CD14-positive monocyte (primary cell): ENCODE data around the gene NGFR. TPM values are rescaled to one million over a fixed set of nuclear protein-coding genes. Genes with fewer than 3 reads are reported as not detected.
"Not testable (repeated sequence)": the region's sequence is repeated elsewhere in the genome, so short reads cannot be mapped to it uniquely, and the experiment has no call there.

Source experiments
- DNase-seq, 3 donors: peaks; one replicate each; pipeline ENCODE4 v3.0.0-alpha.2; 2011 to 2022
- H2AFZ ChIP-seq: 2 replicates; pipeline ENCODE4 v1.6.0; 2012; ENCODE audit warnings: mild to moderate bottlenecking, low read depth, low read length, inconsistent platforms; ENCODE audit not compliant: insufficient read depth, poor library complexity, severe bottlenecking
- H3K27ac ChIP-seq, 2 donors: 1 replicate in 1 of 2; 2 replicates in 1 of 2; pipeline ENCODE4 v1.5.1; 2012 to 2013; ENCODE audit warnings: low read length in 2 of 2, control low read depth in 1 of 2, inconsistent platforms in 1 of 2, low read depth in 1 of 2, mild to moderate bottlenecking in 1 of 2
- H3K27me3 ChIP-seq, 2 donors: one replicate each; pipeline versions ENCODE4 v1.6.0 to v1.6.1; 2011 to 2013; ENCODE audit warnings: low read length in 2 of 2; ENCODE audit not compliant: control insufficient read depth in 2 of 2, insufficient read depth in 2 of 2
- H3K36me3 ChIP-seq, 2 donors: replicated peaks in 1 of 2; 1 replicate in 1 of 2; 2 replicates in 1 of 2; pipeline versions ENCODE4 v1.5.1 to v1.6.1; 2012 to 2013; ENCODE audit warnings: low read length in 2 of 2, control low read depth in 1 of 2, inconsistent platforms in 1 of 2, mild to moderate bottlenecking in 1 of 2; ENCODE audit not compliant: insufficient read depth in 2 of 2, control insufficient read depth in 1 of 2
- H3K4me1 ChIP-seq, 2 donors: 1 replicate in 1 of 2; 2 replicates in 1 of 2; pipeline versions ENCODE4 v1.5.1 to v1.6.1; 2012 to 2013; ENCODE audit warnings: low read length in 2 of 2, control low read depth in 1 of 2, inconsistent platforms in 1 of 2, mild to moderate bottlenecking in 1 of 2, moderate library complexity in 1 of 2; ENCODE audit not compliant: insufficient read depth in 2 of 2, control insufficient read depth in 1 of 2
- H3K4me2 ChIP-seq: replicated peaks from 2 replicates; pipeline ENCODE3; 2012; ENCODE audit warnings: low read length, moderate library complexity, mild to moderate bottlenecking; ENCODE audit not compliant: poor library complexity, severe bottlenecking; ENCODE audit errors: extremely low read depth
- H3K4me3 ChIP-seq, 3 experiments: fragments of 200-600 bp in 1 of 3; sonication (generic) in 1 of 3; replicated peaks in 1 of 3; 1 replicate in 2 of 3; 2 replicates in 1 of 3; pipeline ENCODE4 v1.5.1; 2011 to 2013; ENCODE audit warnings: low read length in 3 of 3, mild to moderate bottlenecking in 3 of 3, control low read depth in 2 of 3, low read depth in 2 of 3, inconsistent platforms in 1 of 3, moderate library complexity in 1 of 3
- H3K79me2 ChIP-seq: 2 replicates; pipeline ENCODE4 v1.6.0; 2012; ENCODE audit warnings: mild to moderate bottlenecking, control low read depth, inconsistent platforms, low read length, moderate library complexity; ENCODE audit not compliant: insufficient read depth
- H3K9ac ChIP-seq: 2 replicates; pipeline ENCODE4 v1.6.0; 2017; ENCODE audit warnings: low read length, mild to moderate bottlenecking; ENCODE audit not compliant: insufficient read depth, poor library complexity, severe bottlenecking
- H3K9me3 ChIP-seq, 2 donors: replicated peaks in 1 of 2; 1 replicate in 1 of 2; 2 replicates in 1 of 2; pipeline versions ENCODE4 v1.5.1 to v1.6.1; 2012 to 2013; ENCODE audit warnings: low read length in 2 of 2, control low read depth in 1 of 2; ENCODE audit not compliant: control insufficient read depth in 1 of 2, insufficient read depth in 1 of 2
- H4K20me1 ChIP-seq: 2 replicates; pipeline ENCODE4 v1.6.0; 2012; ENCODE audit warnings: mild to moderate bottlenecking, low read length, control low read depth, moderate library complexity; ENCODE audit not compliant: insufficient read depth
- H3K27ac Mint-ChIP-seq, 7 donors: one replicate each; pipeline ENCODE4 v1.8.0; 2020; ENCODE audit warnings: mild to moderate bottlenecking in 7 of 7, mixed read lengths in 7 of 7, moderate library complexity in 6 of 7, inconsistent platforms in 2 of 7
- H3K27me3 Mint-ChIP-seq, 3 donors: one replicate each; pipeline ENCODE4 v1.8.0; 2021 to 2022; ENCODE audit warnings: low read depth in 3 of 3, mild to moderate bottlenecking in 3 of 3, mixed read lengths in 3 of 3, moderate library complexity in 3 of 3, inconsistent platforms in 1 of 3
- H3K36me3 Mint-ChIP-seq, 2 donors: one replicate each; pipeline ENCODE4 v1.8.0; 2020; ENCODE audit warnings: mixed read lengths in 2 of 2, inconsistent platforms in 1 of 2, mild to moderate bottlenecking in 1 of 2
- H3K4me1 Mint-ChIP-seq: one replicate; pipeline ENCODE4 v1.8.0; 2020; ENCODE audit warnings: mild to moderate bottlenecking, mixed read lengths
- H3K4me3 Mint-ChIP-seq, 2 donors: one replicate each; pipeline ENCODE4 v1.8.0; 2020; ENCODE audit warnings: mild to moderate bottlenecking in 2 of 2, mixed read lengths in 2 of 2, moderate library complexity in 1 of 2
- H3K9me3 Mint-ChIP-seq, 7 donors: one replicate each; pipeline ENCODE4 v1.8.0; 2020 to 2022; ENCODE audit warnings: mixed read lengths in 7 of 7, mild to moderate bottlenecking in 6 of 7, moderate library complexity in 6 of 7, inconsistent platforms in 2 of 7
- CTCF ChIP-seq: fragments of 200-600 bp; IDR thresholded peaks from one replicate; pipeline ENCODE4 v1.8.0; 2022; ENCODE audit warnings: antibody characterized with exemption, mild to moderate bottlenecking
- WGBS: methylation state at CpG from one replicate; pipeline ENCODE4 v1.1.5; 2013; ENCODE audit warnings: missing lambda C conversion rate; ENCODE audit not compliant: insufficient coverage; 5-methylcytosine and 5-hydroxymethylcytosine counted together
- intact Hi-C, 2 donors: fragments of 100-400 bp; cut with micrococcal nuclease; formaldehyde crosslinking; loops; one replicate each; pipeline versions ENCODE4 v1.15.0 to v1.15.1; 2023
- polyA plus RNA-seq, 3 donors: library from polyadenylated mRNA; depleted of rRNA in 1 of 3; unstranded in 2 of 3; stranded (reverse) in 1 of 3; fragments of 300-500 nt in 2 of 3; fragments of >200 nt in 1 of 3; fragmentation: Illumina TruSeq in 2 of 3; gene quantifications; 1 replicate in 2 of 3; 2 replicates in 1 of 3; pipeline ENCODE4 v1.2.3, GENCODE V29; 2012 to 2021

Gene NGFR
- polyA plus RNA-seq, 3 donors = 0.05 to 0.19 TPM; not detected in 1

- Histone ChIP-seq H3K36me3 (no peaks in the 10 kb centered on the region), H2AFZ (no peak overlapping the region), H3K4me2 (no peak overlapping the region), H4K20me1 (no peaks in the 10 kb centered on the region), H3K79me2 (no peaks in the 10 kb centered on the region), H3K27ac (no peak overlapping the region), H3K4me1 (peaks cover 0 to 5% of the 10 kb centered on the region in 2 donors), H3K4me3 (no peak overlapping the region), H3K9me3 (no peaks in the 10 kb centered on the region), H3K9ac (no peak overlapping the region), H3K27me3 (no peaks in the 10 kb centered on the region)
- Mint-ChIP-seq H3K27me3 (peaks cover 5 to 8% (median 6%) of the 10 kb centered on the region in 3 donors), H3K36me3 (no peaks in the 10 kb centered on the region), H3K4me1 (peaks cover 6% of the 10 kb centered on the region), H3K9me3 (no peaks in the 10 kb centered on the region), H3K27ac (no peak overlapping the region), H3K4me3 (no peak overlapping the region)
- no peak for TF ChIP-seq CTCF
- 93% methylated on average over 16 of the region's 20 CpGs for WGBS
- intact Hi-C loops = loop anchor here (10.0 kb wide), 2 partner anchors 115 to 245 kb away; no protein-coding TSS in a partner anchor
- no peak for DNase-seq
Observed at GRCh38 chr17:49549691-49550678, 54.9 kb downstream of the NGFR start.

- H3K27ac Mint-ChIP-seq, H3K36me3 Mint-ChIP-seq, H3K4me1 Mint-ChIP-seq, H3K79me2 ChIP-seq, H3K9ac ChIP-seq, H3K4me1 ChIP-seq, H3K9me3 Mint-ChIP-seq, H3K36me3 ChIP-seq, H3K27me3 ChIP-seq, H3K4me2 ChIP-seq, H3K4me3 Mint-ChIP-seq, DNase-seq, H3K27ac ChIP-seq, H2AFZ ChIP-seq, H3K9me3 ChIP-seq, H4K20me1 ChIP-seq, H3K4me3 ChIP-seq: not testable (repeated sequence)
- peaks cover 5 to 10% (median 6%) of the 10 kb centered on the region in 3 donors for H3K27me3 Mint-ChIP-seq
- intact Hi-C loops = loop anchor here (10.0 kb wide), 2 partner anchors 116 to 246 kb away; no protein-coding TSS in a partner anchor
- WGBS = 98% methylated on average over 6 of the region's 9 CpGs
Observed at GRCh38 chr17:49550764-49551163, 55.7 kb downstream of the NGFR start.
